SU-DHL-6 (cell line): Measurements from ENCODE around the gene ENOX1.

Experiments used
- EZH2phosphoT487 ChIP-seq: fragments of 200-600 bp; sonication (generic), shearing (Covaris generic); conservative IDR thresholded peaks from 2 replicates; pipeline ENCODE4 v1.6.1; 2018; ENCODE audit warnings: mild to moderate bottlenecking, antibody characterized with exemption, low read length, moderate library complexity, mixed read lengths
- TF ChIP-seq, protein P1 (sequence below): fragments of 200-600 bp; sonication (generic); IDR thresholded peaks from one replicate; pipeline ENCODE4 v1.5.1; 2017; ENCODE audit warnings: antibody characterized with exemption, mild to moderate bottlenecking, low read length, moderate library complexity; ENCODE audit not compliant: insufficient read depth, poor library complexity, severe bottlenecking

DNA sequence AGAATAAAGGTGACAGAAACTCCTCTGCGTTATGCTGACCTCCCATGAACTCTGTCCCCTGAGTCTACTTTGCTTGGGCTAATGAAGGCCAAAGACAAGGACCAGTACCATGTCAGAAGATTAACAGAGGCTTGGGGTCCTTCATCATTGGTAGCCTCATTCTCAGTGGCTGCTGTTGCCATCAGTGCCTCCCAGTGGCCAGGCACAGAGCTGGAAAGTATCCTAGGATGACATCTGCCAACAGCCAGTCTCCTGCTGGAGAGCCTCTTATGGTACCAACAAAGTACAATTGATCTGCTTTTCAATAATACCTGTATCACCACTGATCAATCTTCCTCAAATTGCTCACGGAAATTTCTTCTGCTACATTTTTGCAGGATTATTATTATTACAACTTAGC is 481.8 kb downstream of the ENOX1 start:
- TF ChIP-seq, protein P1, sequence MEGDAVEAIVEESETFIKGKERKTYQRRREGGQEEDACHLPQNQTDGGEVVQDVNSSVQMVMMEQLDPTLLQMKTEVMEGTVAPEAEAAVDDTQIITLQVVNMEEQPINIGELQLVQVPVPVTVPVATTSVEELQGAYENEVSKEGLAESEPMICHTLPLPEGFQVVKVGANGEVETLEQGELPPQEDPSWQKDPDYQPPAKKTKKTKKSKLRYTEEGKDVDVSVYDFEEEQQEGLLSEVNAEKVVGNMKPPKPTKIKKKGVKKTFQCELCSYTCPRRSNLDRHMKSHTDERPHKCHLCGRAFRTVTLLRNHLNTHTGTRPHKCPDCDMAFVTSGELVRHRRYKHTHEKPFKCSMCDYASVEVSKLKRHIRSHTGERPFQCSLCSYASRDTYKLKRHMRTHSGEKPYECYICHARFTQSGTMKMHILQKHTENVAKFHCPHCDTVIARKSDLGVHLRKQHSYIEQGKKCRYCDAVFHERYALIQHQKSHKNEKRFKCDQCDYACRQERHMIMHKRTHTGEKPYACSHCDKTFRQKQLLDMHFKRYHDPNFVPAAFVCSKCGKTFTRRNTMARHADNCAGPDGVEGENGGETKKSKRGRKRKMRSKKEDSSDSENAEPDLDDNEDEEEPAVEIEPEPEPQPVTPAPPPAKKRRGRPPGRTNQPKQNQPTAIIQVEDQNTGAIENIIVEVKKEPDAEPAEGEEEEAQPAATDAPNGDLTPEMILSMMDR: no peak
- no peak for TF ChIP-seq EZH2phosphoT487
